ENCODE data around the gene DGAT2.
"Not testable (repeated sequence)": the region's sequence is repeated elsewhere in the genome, so short reads cannot be mapped to it uniquely, and the experiment has no call there.

The DGAT2 gene

DNA sequence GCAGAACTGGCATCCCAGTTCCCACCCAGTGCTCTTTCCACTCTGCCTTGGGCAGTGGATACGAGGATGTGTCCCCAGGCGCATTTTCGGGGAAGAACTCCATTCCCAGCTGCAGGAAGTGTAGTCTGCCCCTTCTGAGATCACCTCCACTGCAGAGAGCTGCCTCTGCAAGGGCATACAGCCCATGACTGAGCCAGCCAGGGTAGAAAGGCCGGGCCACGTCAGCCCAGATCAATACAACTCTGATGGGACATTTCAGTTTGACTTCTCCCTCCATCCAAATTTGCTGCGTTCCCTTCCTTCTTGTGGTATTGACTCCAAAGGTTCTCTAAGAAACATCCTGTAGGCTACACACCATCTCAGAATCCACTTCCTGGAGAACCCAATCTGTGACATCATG is 31.3 kb upstream of the DGAT2 start:
- Histone ChIP-seq H3K27me3 (ENCODE audit: insufficient read depth, low read length) (no peaks in the 10 kb centered on the region), H3K27ac (ENCODE audit: low read depth, low read length) (no peak overlapping the region), H3K18ac (ENCODE audit: low read length) (no peak overlapping the region), H3K4me3 (ENCODE audit: low read depth, low read length) (no peak overlapping the region), H3K79me2 (ENCODE audit: control insufficient read depth, insufficient read depth, low read length, poor library complexity) (no peaks in the 10 kb centered on the region), H2BK12ac (ENCODE audit: low read length) (no peak overlapping the region), H2AK5ac (ENCODE audit: low read length) (no peak overlapping the region), H3K23ac (ENCODE audit: low read length) (no peak overlapping the region), H2BK120ac (ENCODE audit: insufficient read depth, low read length, poor library complexity) (no peak overlapping the region), H3K14ac (ENCODE audit: low read length) (no peak overlapping the region), H4K91ac (ENCODE audit: low read depth, low read length) (no peak overlapping the region), H3K4me2 (ENCODE audit: low read length) (no peak overlapping the region), H3K9ac (ENCODE audit: low read length) (no peak overlapping the region), H3K36me3 (ENCODE audit: control insufficient read depth in 1 of 2, insufficient read depth in 2 of 2, low read length in 2 of 2) (no peaks in the 10 kb centered on the region), H3K4me1 (ENCODE audit: control insufficient read depth in 1 of 2, insufficient read depth in 2 of 2, low read length in 2 of 2) (no peaks in the 10 kb centered on the region), H4K8ac (ENCODE audit: low read depth, low read length) (no peak overlapping the region), H2AFZ (ENCODE audit: insufficient read depth, low read length, poor library complexity) (no peak overlapping the region), H3K79me1 (ENCODE audit: low read length) (no peaks in the 10 kb centered on the region), H2BK5ac (ENCODE audit: low read depth, low read length, poor library complexity) (no peak overlapping the region), H3K4ac (ENCODE audit: low read depth, low read length) (no peak overlapping the region), H3K9me3 (ENCODE audit: insufficient read depth, low read depth, low read length) (peaks cover 2% of the 10 kb centered on the region), H4K12ac (ENCODE audit: low read depth, low read length) (no peak overlapping the region)
- no CpG with 5 or more reads among the region's 6 CpGs for WGBS (ENCODE audit: extremely low coverage, insufficient coverage, insufficient read length)
- DNase-seq: no peak

- H2BK12ac ChIP-seq (ENCODE audit: low read length): no peak overlapping the region
- H2AFZ ChIP-seq (ENCODE audit: insufficient read depth, low read length, poor library complexity): no peak overlapping the region
Observed at GRCh38 chr11:75740681-75741080, 27.9 kb upstream of the DGAT2 start.

DNA sequence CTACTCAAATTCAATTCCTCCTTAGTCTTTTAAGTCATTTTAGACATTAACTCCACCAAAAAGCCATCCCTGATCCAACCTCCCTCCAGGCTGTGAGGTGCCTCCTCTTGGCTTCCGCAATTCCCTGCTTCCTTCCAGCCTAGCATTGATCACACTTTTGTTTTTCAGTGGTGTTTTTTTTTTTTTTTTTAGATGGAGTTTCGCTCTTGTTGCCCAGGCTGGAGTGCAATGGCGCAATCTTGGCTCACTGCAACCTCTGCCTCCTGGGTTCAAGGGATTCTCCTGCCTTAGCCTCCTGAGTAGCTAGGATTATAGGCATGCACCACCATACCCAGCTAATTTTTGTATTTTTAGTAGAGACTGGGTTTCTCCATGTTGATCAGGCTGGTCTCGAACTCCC is 25.4 kb upstream of the DGAT2 start:
- H2BK12ac ChIP-seq (ENCODE audit: low read length); H2BK120ac ChIP-seq (ENCODE audit: insufficient read depth, low read length, poor library complexity); H2AK5ac ChIP-seq (ENCODE audit: low read length); H3K9ac ChIP-seq (ENCODE audit: low read length); H3K79me2 ChIP-seq (ENCODE audit: control insufficient read depth, insufficient read depth, low read length, poor library complexity); H3K23ac ChIP-seq (ENCODE audit: low read length); H3K18ac ChIP-seq (ENCODE audit: low read length); H3K9me3 ChIP-seq (ENCODE audit: insufficient read depth, low read depth, low read length); H3K27ac ChIP-seq (ENCODE audit: low read depth, low read length); H4K8ac ChIP-seq (ENCODE audit: low read depth, low read length); H3K4me2 ChIP-seq (ENCODE audit: low read length); H3K4me1 ChIP-seq (ENCODE audit: control insufficient read depth in 1 of 2, insufficient read depth in 2 of 2, low read length in 2 of 2); H3K36me3 ChIP-seq (ENCODE audit: control insufficient read depth in 1 of 2, insufficient read depth in 2 of 2, low read length in 2 of 2); H2BK5ac ChIP-seq (ENCODE audit: low read depth, low read length, poor library complexity); H3K4me3 ChIP-seq (ENCODE audit: low read depth, low read length); H3K4ac ChIP-seq (ENCODE audit: low read depth, low read length); H3K79me1 ChIP-seq (ENCODE audit: low read length); H2AFZ ChIP-seq (ENCODE audit: insufficient read depth, low read length, poor library complexity); H4K12ac ChIP-seq (ENCODE audit: low read depth, low read length); H4K91ac ChIP-seq (ENCODE audit: low read depth, low read length); H3K14ac ChIP-seq (ENCODE audit: low read length); DNase-seq; H3K27me3 ChIP-seq (ENCODE audit: insufficient read depth, low read length): not testable (repeated sequence)
- no CpG with 5 or more reads among the region's 4 CpGs for WGBS (ENCODE audit: extremely low coverage, insufficient coverage, insufficient read length)

More at GRCh38 chr11:75740681-75741080, 27.9 kb upstream of the DGAT2 start:
- H2BK5ac ChIP-seq (ENCODE audit: low read depth, low read length, poor library complexity): no peak overlapping the region
- no peaks in the 10 kb centered on the region for H3K36me3 ChIP-seq (ENCODE audit: control insufficient read depth in 1 of 2, insufficient read depth in 2 of 2, low read length in 2 of 2)
- H2AK5ac ChIP-seq (ENCODE audit: low read length): no peak overlapping the region
- H3K4me2 ChIP-seq (ENCODE audit: low read length): no peak overlapping the region
- no peak overlapping the region for H4K12ac ChIP-seq (ENCODE audit: low read depth, low read length)
- no peak overlapping the region for H3K9ac ChIP-seq (ENCODE audit: low read length)
- no peak overlapping the region for H3K14ac ChIP-seq (ENCODE audit: low read length)
- no CpG with 5 or more reads among the region's 1 CpG for WGBS (ENCODE audit: extremely low coverage, insufficient coverage, insufficient read length)
- H3K79me1 ChIP-seq (ENCODE audit: low read length): no peaks in the 10 kb centered on the region
- H3K79me2 ChIP-seq (ENCODE audit: control insufficient read depth, insufficient read depth, low read length, poor library complexity): no peaks in the 10 kb centered on the region
- no peaks in the 10 kb centered on the region for H3K4me1 ChIP-seq (ENCODE audit: control insufficient read depth in 1 of 2, insufficient read depth in 2 of 2, low read length in 2 of 2)
- no peak overlapping the region for H4K8ac ChIP-seq (ENCODE audit: low read depth, low read length)
- no peak overlapping the region for H3K4ac ChIP-seq (ENCODE audit: low read depth, low read length)
- no peak overlapping the region for H3K4me3 ChIP-seq (ENCODE audit: low read depth, low read length)
- H3K9me3 ChIP-seq (ENCODE audit: insufficient read depth, low read depth, low read length): peaks cover 2% of the 10 kb centered on the region
- no peak overlapping the region for H3K27ac ChIP-seq (ENCODE audit: low read depth, low read length)
- H3K23ac ChIP-seq (ENCODE audit: low read length): no peak overlapping the region
- no peaks in the 10 kb centered on the region for H3K27me3 ChIP-seq (ENCODE audit: insufficient read depth, low read length)
- DNase-seq: no peak
- no peak overlapping the region for H3K18ac ChIP-seq (ENCODE audit: low read length)
- H4K91ac ChIP-seq (ENCODE audit: low read depth, low read length): no peak overlapping the region
- no peak overlapping the region for H2BK120ac ChIP-seq (ENCODE audit: insufficient read depth, low read length, poor library complexity)

DNA sequence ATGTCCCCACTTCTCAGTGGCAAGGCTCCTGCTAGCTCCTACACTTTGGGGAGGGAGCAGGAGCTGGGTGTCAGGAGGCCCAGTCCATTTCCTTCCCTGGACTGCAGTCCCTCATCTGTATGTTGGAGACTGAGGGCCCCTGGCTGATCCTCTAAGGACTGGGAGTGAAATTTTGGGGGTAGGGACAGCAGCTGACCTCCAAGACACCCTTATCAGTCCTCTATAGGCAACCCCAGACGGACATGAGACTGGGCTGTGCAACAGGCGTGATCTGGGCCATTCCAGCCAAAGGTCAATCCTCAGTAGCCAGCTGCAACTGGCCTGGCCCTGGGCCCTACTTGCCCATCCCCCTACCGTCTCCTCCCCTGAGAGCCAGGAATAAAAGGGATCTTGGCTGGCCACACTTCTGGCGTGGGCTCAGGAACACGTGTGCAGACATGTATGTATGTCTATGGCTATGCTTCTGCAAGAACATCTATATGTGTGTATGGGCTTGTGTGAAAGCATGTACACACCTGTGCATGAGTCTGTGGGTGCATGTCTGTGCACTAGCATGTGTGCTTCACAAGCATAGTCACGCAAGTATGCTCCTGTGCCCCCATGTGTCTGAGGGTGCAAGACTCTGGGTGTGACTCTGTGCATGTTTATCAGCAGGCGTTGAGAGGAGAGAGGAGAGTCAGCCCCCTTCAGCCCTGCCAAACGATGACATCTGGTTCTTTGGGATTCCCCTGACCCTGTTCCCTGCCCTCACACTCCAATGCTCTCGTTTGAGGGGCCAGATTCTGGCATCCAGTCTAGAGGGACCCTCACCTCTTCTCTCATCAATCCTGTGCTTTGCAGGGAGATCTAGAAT is 24.6 kb upstream of the DGAT2 start:
- Histone ChIP-seq H2AK5ac (ENCODE audit: low read length) (no peak overlapping the region), H3K27ac (ENCODE audit: low read depth, low read length) (no peak overlapping the region), H4K91ac (ENCODE audit: low read depth, low read length) (no peak overlapping the region), H2BK120ac (ENCODE audit: insufficient read depth, low read length, poor library complexity) (no peak overlapping the region), H4K8ac (ENCODE audit: low read depth, low read length) (no peak overlapping the region), H3K9ac (ENCODE audit: low read length) (no peak overlapping the region), H2AFZ (ENCODE audit: insufficient read depth, low read length, poor library complexity) (no peak overlapping the region), H3K18ac (ENCODE audit: low read length) (no peak overlapping the region), H3K4me1 (ENCODE audit: control insufficient read depth in 1 of 2, insufficient read depth in 2 of 2, low read length in 2 of 2) (no peaks in the 10 kb centered on the region), H4K12ac (ENCODE audit: low read depth, low read length) (no peak overlapping the region), H3K4ac (ENCODE audit: low read depth, low read length) (no peak overlapping the region), H3K79me2 (ENCODE audit: control insufficient read depth, insufficient read depth, low read length, poor library complexity) (no peaks in the 10 kb centered on the region), H3K27me3 (ENCODE audit: insufficient read depth, low read length) (no peaks in the 10 kb centered on the region), H3K23ac (ENCODE audit: low read length) (no peak overlapping the region), H3K9me3 (ENCODE audit: insufficient read depth, low read depth, low read length) (peaks cover 2% of the 10 kb centered on the region), H3K79me1 (ENCODE audit: low read length) (no peaks in the 10 kb centered on the region), H3K4me3 (ENCODE audit: low read depth, low read length) (no peak overlapping the region), H3K36me3 (ENCODE audit: control insufficient read depth in 1 of 2, insufficient read depth in 2 of 2, low read length in 2 of 2) (no peaks in the 10 kb centered on the region), H3K4me2 (ENCODE audit: low read length) (no peak overlapping the region), H2BK12ac (ENCODE audit: low read length) (no peak overlapping the region), H2BK5ac (ENCODE audit: low read depth, low read length, poor library complexity) (no peak overlapping the region), H3K14ac (ENCODE audit: low read length) (no peak overlapping the region)
- DNase-seq: no peak
- no CpG with 5 or more reads among the region's 9 CpGs for WGBS (ENCODE audit: extremely low coverage, insufficient coverage, insufficient read length)
